DMS 273 (cell line): ENCODE data around the gene ARHGEF7.

Experiments used
- DNase-seq: peaks from one replicate; lab custom pipeline; 2025; ENCODE audit not compliant: unreplicated experiment; lab: John Stamatoyannopoulos, UW

ARHGEF7 gene

DNA sequence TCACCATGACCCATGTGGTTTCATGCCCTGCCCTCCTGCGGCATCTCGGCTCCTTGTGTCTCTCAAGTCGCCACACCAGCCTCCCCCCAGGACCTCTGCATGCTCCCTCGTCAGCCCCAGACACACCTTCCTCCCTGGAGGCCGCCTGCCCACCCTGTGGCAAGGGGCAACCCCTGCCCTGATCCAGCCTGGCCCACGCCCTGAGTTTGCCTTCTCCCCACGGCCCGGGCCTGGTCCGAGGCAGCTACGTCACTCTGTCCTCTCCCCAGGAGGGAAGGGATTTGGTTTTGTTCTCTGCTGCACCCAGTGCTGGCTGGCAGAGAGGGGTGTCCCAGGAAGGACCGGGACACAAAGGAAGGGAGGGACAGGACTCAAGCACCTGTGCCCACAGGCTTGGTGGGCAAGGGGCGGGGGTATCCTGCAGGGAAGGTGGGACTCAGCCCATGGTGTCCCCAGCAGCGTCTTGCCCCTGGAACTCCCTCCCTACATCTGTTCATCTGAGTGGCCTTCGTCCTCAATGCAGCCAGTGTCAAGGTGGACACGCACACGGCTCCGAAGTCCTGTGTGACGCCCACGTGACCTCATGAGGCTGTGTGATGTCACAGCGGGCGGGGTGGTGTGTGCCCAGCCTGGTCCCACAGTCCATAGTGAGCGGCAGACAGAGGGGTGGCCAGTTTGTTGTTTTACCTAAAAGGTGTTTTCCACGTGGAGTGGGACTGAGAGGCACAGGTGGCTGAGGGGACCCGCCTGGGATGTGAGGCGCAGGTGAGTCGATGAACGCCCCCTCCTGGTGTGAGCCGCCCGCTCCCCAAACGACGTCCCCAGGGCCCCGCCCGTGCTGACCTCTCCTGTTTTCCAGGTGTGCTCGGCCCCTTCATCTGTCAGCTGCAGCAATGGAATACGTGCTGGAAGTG is 205.1 kb downstream of the ARHGEF7 start, which contains the start of gene TEX29:
TEX29 (plus strand) TSS at position 645 of the 914 bp plus-strand sequence; CDS start at position 894, 249 bp downstream.
- DNase-seq, result no peak

DNA sequence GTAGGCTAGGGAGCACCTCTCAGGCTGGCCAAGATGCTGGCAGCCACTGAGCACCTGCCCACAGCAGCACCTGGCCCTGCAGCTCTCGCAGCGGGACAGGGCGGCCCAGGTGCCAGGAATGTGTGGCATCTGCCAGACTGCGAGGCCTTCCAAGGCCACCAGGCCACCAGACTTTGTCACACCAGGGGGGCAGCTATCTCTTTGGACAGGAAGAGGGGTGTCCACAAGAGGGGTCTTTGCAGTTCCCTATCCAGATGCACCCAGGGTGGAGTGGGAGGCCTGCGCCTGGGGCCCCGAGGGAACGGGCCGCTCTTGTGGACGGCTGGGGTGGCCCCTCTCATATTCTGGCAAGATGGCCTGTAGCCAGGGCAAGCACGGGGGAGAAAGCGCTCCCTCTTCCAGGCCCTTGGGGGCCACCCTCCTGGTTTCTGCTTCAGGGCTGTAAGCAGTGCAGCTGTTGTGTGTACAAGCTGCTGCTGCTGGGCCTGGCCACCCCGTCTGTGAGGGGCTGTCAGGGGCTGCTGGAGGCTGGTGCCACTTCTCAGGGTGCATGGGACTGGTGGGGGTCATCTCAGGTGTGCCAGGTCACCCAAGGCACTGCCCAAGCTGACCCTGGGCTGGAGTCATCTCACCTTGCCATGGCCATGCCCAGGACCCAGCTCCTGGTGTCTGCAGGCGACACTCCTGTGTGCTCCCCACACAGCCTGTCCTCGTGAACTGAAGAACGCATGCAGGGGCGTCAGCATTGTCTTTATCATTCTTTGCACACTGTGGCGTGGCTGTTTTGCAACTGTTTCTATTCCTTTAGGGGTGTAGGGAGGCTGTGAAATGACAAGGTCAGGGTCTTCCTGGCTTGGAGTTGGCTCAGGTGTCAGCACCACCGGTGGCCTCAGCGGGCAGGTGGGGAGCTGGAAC is 207.1 kb downstream of the ARHGEF7 start:
- DNase-seq, result no peak

DNA sequence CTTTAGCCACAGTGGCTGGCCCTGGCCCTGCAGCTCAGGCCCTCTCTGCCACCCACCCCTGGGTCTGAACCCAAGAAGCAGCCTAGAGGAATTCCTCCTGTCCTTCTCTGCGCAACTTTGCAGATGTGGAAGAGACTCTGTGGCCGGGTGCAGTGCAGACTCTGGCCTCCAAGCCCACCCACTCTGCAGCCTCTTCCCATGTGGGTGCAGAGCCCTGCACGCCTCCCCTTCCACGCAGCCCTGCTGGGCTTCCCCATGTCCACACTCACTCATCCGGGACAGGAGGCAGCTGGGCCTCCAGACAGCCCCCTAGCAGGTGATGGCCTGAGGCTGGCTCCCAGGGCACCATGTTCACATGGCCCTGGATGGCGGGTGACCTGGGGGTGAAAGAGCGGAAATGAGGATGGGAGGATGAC is 207.8 kb downstream of the ARHGEF7 start:
- DNase-seq, result no peak

DNA sequence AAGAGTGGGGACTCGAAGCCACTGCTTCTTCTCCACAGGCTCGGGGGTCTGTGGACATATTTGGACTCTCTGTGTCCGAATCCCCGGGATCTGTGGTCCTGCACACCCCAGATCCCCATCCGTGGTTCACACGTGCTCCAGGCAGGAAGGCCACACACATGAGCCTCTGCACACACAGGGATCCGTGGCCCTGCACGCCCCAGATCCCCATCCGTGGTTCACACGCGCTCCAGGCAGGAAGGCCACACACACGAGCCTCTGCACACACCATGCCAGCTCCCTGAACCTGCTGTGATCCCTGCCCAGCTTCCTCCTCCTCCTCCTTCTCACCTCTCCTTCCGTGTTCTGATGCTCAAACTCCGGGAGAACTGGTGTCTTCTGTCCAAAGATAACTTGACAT is 208.4 kb downstream of the ARHGEF7 start:
- DNase-seq, result no peak

DNA sequence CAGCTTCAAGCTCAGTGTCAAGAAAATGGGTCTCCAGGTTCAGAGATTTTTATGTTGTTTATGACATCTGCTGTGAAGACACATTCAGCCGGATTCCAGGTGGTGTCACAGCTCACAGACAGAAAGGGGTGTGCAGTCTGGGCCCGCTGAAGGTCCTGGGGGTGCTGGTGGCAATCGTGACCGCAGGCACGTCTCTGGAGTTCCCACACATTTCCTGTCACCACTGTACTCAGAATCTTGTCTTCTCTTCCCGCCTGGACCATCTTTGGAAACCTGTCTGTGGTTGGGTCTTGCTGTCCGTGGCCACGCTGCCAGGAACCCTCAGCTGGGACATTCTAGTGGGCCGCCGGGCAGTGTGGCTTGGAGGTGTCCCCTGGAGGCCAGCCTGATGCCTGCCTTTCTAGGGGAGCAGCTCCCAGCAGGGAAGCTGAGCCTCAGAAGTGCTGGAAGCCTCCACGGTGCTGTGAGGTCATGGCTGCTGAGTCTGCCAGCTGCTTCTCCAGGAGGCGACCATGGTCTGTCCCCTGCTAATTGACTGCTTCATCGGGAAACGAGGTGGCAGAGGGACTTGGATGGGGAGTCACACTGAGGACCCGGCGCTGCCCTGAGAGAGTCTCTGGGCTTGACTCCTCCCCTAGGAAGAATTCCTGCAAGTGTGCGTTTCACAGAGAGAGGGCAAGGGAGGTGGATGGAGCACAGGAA is 209.0 kb downstream of the ARHGEF7 start:
- DNase-seq, result no peak

DNA sequence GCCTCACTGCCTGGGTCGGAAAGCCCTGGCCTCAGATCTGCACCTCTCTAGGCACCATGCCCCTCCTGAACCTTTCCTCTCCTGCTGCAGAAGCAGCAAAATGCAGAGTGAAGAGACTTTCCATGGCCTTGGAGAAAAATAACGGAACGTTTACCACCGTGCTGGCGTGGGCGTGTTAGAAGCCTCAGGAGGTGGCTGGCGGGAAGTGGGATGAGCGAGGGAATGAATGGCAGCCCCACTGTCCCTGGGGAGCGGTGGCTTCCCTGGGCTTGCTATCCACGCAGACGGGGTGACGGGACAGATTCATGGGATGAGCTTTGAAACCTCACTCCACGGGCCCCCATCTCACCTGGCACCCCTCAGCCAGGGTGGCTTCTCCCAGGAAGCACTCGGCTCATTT is 209.6 kb downstream of the ARHGEF7 start:
- no peak for DNase-seq

DNA sequence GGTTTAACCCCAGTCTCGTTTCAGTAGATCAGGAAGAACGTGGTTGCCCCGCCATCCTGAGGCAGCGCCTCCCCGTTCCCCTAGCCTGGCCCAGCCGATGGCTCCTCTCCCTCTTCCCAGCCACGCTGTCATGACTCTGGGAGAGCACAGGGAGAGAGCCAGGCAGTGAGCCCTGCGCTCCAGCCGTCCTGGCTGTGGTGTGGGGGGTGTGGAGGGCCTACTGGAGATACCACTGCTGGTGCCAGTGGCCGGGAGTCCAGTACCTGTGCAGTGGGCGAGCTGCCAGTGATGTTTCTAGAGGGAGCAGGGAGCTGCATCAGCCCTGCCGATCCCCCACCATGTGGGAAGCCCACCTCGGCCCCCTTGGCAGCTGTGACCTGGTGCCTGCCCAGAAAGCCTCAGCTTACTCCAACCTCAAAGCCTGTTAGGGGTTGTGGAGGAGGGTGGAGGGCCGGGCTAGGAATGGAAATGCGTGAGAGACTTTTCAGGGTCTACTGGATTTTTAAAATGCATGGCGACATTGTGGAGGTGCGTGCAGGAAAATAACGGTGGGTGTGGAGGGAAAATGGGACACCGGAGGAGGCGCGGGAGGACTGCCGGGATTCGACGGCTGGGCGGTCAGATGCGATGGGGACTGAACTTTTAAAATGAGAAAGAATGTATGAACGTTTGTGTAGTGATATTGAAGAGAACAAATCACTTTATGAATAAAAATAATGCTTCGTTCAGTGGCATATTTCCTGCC is 210.2 kb downstream of the ARHGEF7 start:
- no peak for DNase-seq

DNA sequence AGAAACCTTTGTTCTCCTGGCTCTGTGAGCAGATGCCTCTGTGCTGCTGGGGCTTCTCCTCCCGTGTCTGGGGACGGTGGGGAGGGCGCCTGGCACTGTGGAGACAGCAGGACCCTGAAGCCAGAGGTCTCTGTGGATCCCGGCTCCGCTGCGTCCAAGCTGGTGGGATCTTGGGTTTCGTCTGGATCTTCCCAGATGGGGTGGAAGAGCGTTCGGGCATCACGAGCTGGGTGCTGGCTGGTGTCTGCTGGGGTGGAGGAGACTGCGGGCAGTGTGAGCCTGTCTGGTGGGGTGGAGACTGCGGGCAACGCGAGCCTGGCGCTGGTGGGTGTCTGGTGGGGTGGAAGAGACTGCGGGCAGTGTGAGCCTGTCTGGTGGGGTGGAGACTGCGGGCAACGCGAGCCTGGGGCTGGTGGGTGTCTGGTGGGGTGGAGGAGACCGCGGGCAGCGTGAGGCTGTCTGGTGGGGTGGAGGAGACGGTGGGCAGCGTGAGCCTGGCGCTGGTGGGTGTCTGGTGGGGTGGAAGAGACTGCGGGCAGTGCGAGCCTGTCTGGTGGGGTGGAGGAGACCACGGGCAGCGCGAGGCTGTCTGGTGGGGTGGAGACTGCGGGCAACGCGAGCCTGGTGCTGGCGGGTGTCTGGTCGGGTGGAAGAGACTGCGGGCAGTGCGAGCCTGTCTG is 211.0 kb downstream of the ARHGEF7 start:
- no peak for DNase-seq

DNA sequence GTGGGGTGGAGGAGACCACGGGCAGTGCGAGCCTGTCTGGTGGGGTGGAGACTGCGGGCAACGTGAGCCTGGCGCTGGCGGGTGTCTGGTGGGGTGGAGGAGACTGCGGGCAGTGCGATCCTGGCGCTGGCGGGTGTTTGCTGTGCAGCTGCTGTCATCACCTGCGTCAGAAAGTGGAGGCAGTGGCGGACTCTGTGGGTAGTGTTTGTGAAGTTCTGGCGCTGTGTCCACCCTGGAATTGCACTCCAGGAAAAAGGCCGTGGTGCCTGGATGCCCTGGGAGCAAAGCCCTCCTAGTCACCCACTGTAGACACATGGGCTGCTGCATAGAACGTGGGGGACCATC is 211.5 kb downstream of the ARHGEF7 start:
- no peak for DNase-seq

DNA sequence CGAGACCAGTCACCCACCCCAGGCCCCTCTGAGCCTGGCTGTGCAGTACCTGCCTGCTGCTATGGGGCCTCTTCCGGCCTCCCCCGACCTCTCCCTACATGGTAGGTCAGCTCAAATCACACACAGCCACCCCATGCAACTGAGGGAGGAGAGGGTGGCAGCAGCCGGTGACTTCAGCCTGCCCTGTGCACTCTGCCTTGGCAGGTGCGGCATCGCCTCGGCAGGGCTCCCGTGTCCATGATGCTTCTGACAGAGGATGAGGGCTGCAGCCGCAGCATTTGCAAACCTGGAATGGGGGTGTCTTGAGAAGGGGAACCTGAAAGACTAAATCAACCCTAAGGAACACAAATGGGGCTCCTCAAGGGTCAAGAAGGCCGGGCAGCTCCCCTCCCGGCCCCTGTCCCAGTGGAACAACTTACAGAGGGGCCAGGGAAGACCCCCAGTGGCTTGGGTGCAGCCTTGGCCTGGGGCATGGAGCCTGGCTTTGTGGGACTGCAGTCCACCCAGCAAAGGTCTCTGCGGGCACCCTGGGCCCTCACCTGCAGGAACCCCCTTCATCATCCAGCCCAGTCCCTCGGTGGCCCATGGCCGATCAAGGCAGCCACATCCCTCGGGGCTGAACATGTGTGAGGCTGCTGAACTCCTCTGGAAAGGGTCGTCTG is 212.0 kb downstream of the ARHGEF7 start:
- DNase-seq, result no peak

DNA sequence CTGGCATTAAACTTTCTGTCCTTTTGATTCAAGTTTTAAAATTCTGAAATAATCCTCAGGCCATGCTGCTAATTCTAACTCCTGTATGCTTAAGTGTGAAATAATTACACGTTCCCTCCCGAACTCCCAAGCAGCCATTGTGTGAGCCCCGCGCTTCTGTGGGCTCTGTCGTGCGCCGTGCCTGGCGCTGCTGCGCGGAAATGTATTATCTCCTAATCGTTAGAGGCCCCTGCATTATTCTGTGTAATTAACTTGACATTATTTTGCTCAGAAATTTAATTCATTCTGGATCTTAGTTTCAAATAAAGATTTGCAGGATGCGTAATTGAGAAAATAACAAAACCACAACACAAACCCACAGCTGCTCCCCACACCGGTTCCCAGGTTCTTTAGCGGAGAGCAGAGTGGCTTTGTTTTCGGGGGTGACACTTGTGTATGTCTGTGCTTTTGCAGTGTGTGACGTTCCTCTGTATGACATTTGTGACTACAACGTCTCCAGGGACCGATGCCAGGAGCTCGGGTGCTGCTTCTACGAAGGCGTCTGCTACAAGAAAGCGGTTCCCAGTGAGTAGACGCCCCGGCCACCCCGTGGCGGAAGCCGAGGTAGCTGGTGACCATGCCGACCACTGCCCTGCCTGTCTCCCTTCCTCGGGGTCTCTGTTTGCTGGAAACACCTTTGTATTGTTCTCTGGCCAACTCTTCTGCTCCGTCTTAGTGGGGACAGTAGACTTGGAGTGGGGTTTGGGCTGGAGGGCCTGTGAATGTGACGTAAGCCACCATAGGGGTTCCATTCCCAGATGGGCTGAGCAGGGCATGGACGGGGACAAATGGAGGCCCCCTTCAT is 212.8 kb downstream of the ARHGEF7 start:
- no peak for DNase-seq

DNA sequence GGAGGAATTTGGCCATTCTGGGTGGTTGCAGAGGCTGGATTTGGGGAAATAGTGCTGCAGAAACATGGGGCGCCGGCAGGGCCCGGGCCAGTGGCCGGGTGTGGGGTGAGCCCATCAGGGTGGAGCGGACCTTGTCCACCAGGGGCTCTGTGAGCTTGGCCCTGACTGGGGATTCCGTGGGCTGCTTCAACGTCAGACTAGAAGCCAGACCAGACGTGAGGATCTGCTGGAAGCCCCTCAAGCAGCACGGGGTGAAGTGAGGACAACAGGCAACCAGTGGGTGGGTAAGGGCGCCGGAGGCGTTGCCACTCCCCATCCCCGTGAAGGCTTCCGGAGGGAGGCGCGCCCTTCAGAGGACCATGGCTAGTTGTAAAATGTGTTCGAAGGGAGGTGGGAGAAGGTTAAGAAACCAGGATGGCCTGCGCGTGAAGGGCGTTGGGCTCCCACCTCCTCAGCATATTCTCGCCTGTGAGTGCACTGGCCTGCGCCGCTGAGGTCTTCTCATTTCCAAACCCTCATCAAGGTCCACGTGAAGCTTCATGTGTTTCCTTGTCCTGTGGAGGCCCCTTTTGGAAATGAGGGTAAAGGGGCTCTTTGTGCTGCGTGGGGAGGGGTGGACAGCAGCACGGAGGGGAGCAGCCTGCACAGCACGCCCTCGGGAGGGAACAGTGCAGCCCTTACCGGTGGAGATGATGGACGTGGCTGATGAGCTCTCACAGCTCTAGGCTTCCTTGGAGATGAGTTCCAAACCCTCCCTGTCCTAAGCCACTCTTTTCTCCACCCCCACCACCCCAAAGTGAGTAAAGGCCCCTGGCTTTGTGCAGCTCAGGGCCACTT is 213.7 kb downstream of the ARHGEF7 start:
- no peak for DNase-seq

DNA sequence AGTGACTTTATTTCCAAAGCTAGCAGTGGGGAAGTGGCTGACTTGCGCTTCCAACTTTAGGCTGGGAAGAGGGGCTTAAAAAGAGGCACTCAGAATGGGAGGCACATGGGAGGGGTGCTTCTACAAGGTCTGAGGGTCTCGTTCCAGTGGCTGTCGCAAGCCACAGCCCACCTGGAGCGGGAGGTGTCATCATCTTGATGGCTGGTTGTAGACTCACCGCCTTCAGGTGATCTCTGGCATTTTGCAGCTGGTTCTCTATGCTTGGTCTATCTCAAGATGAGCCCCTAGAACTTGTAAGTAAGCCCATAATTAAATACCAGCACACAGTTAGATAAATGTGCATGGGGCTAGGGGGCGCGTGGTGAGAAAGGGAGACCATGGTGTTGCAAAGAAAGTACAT is 214.5 kb downstream of the ARHGEF7 start:
- no peak for DNase-seq

DNA sequence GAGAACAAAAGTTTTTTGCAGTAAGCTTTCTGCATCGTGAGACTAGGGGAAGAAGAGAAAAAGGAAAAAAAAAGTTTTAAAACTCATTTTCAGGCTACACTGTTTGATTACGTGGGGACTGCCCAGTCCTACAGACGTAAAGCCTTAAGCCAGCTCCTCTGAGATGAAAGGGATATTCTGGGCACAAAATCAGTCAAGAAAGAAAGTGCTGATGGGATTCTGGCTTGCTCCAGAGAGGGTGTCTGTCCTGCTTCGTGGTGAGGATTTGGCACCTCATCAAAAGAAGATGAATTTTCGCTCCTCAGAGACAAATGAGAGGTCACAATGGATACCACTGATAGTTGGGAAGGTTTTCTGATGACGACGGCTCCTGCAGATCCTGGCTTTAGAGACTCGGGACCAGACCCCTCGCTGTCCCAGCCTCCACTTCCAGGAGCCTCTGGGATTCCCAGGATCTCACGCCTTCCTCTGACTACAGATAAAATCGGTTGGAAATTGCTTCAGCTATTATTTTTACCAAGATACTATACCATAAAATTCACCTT is 215.0 kb downstream of the ARHGEF7 start:
- DNase-seq, result no peak

DNA sequence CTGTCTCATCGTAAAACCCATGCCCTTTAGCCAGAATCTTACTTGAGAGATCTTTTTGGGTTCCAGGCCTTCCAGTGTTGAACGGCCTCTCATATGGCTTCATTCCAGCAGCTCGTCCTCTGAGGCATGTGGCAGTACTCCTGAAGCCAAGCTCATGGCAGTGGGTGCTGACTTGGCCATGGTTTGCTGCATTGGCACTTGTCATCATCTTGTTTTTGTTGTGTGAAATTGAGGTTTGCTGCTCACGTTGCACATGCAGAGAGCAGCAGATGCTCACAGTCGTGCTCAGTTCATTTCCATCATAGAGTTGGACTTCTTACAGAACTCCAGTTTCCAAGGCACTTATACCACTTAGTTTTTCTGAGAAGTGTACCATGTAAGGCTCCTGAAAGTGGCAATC is 220.2 kb downstream of the ARHGEF7 start:
- no peak for DNase-seq

DNA sequence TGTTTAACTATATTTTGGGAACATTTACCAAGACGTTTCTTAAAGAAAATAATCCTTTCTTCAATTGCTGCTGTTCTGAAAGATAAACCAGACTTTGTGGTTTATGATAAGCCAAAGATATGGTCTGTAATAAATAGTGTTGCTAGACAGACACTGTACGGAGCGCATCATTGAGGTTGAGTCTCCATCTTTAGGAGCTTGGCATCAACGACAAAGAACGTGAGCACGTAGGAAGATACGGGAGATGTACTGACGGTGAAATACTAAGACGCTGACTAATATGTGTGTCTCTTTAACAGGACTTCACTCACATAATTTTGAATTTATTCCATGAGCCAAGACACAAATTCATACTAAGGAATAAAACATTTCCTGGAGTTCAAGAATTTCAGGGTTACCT is 221.6 kb downstream of the ARHGEF7 start:
- DNase-seq, result no peak

DNA sequence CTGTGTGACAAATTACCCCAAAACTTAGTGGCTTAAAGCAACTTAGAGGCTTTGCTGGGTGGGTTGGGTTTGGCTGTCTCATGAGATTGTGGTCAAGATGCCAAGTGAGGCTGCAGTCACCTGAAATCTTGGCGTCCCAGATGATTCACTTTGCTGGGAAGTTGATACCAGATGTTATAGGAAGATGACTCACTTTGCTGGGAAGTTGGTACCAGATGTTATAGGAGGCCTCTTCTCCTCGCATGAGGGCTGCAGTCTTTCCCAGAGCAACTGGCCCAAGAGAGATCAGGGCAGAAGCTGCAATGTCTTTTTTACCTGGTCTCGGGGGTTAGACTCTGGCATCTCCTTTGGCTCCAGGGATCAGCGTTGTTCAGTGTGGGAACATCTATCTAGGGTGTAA is 222.1 kb downstream of the ARHGEF7 start:
- DNase-seq, result no peak
